Activated B cell treated with CpG ODN at 0.5 μM for 24 hours (primary cell): ENCODE data around the gene CASQ1. TPM values are rescaled to one million over a fixed set of nuclear protein-coding genes. Genes with fewer than 3 reads are reported as not detected.

Source experiments
- ATAC-seq: fragments of 200-7000 bp; cut with Tn5 transposase; one replicate; pipeline ENCODE4 v1.10.0; 2021; ENCODE audit warnings: low read depth, mild to moderate bottlenecking, moderate library complexity
- CTCF ChIA-PET: fragments of 350-600 bp; sonication (Branson Sonifier 250); formaldehyde crosslinking; loops from one replicate; lab custom pipeline; 2021; ENCODE audit warnings: antibody characterized with exemption; lab: Charles Lee
- POLR2A ChIA-PET: fragments of 350-600 bp; sonication (Branson Sonifier 250); formaldehyde crosslinking; loops from one replicate; lab custom pipeline; 2021; ENCODE audit warnings: antibody characterized with exemption; lab: Charles Lee
- DNase-seq: peaks from one replicate; pipeline ENCODE4 v3.0.0; 2022
- H3K27ac Mint-ChIP-seq: one replicate; pipeline ENCODE4 v1.8.0; 2020; ENCODE audit warnings: mixed read lengths
- H3K27me3 Mint-ChIP-seq: one replicate; pipeline ENCODE4 v1.8.0; 2021; ENCODE audit warnings: mixed read lengths
- H3K36me3 Mint-ChIP-seq: one replicate; pipeline ENCODE4 v1.8.0; 2021; ENCODE audit warnings: low read depth, mixed read lengths
- H3K4me1 Mint-ChIP-seq: one replicate; pipeline ENCODE4 v1.8.0; 2021; ENCODE audit warnings: mixed read lengths
- H3K4me3 Mint-ChIP-seq: one replicate; pipeline ENCODE4 v1.8.0; 2020; ENCODE audit warnings: mild to moderate bottlenecking, mixed read lengths
- H3K9me3 Mint-ChIP-seq: one replicate; pipeline ENCODE4 v1.8.0; 2020; ENCODE audit warnings: mixed read lengths
- intact Hi-C: fragments of 100-400 bp; cut with micrococcal nuclease; formaldehyde crosslinking; loops from one replicate; pipeline ENCODE4 v1.15.1; 2024
- total RNA-seq: library from RNA; stranded (reverse); gene quantifications from 2 replicates; pipeline ENCODE4 v1.2.3, GENCODE V29; 2022
- TF ChIP-seq, protein P1 (sequence below): fragments of 200-600 bp; IDR thresholded peaks from one replicate; pipeline ENCODE4 v1.8.0; 2022; ENCODE audit warnings: antibody characterized with exemption, mild to moderate bottlenecking

CASQ1 gene
- total RNA-seq, 1 donor from 2014 or later = not detected

DNA sequence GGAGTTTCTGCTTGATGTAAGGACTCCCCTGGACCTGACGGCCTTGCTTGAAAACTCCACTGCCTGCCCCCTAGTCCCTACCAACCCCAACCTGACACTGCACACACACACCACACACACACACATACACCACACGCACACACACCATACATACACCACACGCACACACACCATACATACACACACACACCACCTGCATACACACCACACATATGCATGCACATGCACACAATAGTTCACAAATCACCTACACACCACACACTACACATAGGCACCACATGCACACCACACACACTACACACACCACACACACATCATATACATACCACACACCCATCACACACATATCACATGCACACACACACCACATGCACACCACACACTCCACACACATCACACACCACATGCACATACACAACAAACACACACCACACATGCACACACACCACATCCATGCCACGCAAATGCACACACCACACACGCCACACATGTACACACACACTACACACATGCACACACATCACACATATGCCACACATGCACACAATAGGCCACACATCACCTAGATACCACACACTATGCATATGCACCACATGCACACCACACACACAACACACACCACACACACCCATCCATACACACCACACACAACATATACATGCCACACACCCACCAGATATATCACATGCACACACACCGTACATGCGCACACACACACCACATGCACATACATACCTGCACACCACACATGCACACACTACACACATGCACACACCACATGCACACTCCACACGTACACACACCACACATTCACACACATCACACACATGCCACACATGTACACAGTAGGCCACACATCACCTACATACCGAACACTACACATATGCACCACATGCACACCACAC lies 3.7 kb downstream of the CASQ1 start:
- H3K9me3 Mint-ChIP-seq = no peaks in the 10 kb centered on the region

DNA sequence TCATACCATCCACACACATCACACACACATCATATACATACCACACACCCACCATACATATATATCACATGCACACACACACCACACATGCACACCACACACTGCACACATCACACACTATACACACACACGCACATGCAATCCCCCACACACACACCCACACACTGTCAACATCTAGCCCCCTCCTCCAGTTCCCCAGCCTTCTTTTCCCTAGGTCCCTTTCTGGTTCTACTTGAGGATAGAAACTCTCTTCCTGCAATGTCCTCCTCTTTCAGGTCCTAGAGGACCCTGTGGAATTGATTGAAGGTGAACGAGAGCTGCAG lies 4.3 kb downstream of the CASQ1 start:
- Mint-ChIP-seq H3K4me3 (no peak overlapping the region), H3K9me3 (no peaks in the 10 kb centered on the region), H3K36me3 (no peaks in the 10 kb centered on the region), H3K27me3 (no peaks in the 10 kb centered on the region), H3K4me1 (peaks cover 3% of the 10 kb centered on the region), H3K27ac (no peak overlapping the region)
- POLR2A ChIA-PET = no interaction called here
- no peak for ATAC-seq
- intact Hi-C loops = loop anchor here (2.0 to 10.0 kb wide), 2 partner anchors 94 to 410 kb away; no protein-coding TSS in a partner anchor
- CTCF ChIA-PET = interaction anchor here (1.9 to 2.1 kb wide), 2 partner anchors 57 to 97 kb away, joined by 10 to 11 read pairs; no protein-coding TSS in a partner anchor
- DNase-seq = no peak
- TF ChIP-seq, protein P1, sequence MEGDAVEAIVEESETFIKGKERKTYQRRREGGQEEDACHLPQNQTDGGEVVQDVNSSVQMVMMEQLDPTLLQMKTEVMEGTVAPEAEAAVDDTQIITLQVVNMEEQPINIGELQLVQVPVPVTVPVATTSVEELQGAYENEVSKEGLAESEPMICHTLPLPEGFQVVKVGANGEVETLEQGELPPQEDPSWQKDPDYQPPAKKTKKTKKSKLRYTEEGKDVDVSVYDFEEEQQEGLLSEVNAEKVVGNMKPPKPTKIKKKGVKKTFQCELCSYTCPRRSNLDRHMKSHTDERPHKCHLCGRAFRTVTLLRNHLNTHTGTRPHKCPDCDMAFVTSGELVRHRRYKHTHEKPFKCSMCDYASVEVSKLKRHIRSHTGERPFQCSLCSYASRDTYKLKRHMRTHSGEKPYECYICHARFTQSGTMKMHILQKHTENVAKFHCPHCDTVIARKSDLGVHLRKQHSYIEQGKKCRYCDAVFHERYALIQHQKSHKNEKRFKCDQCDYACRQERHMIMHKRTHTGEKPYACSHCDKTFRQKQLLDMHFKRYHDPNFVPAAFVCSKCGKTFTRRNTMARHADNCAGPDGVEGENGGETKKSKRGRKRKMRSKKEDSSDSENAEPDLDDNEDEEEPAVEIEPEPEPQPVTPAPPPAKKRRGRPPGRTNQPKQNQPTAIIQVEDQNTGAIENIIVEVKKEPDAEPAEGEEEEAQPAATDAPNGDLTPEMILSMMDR = no peak

More for the DNA sequence above, 3.7 kb downstream of the CASQ1 start:
- POLR2A ChIA-PET = interaction anchor here (0.6 to 1.6 kb wide), 6 partner anchors 10 to 130 kb away, joined by 3 to 9 read pairs (median 4); partner anchors contain the start of gene DCAF8
- TF ChIP-seq, protein P1 = no peak
- CTCF ChIA-PET = interaction anchor here (0.6 to 6.1 kb wide), 31 partner anchors 8 to 222 kb away, joined by 3 to 109 read pairs (median 4); partner anchors contain the start of genes DCAF8, PEA15 and PEX19
- Mint-ChIP-seq H3K4me1 (peaks cover 3% of the 10 kb centered on the region), H3K4me3 (no peak overlapping the region), H3K36me3 (no peaks in the 10 kb centered on the region), H3K27ac (no peak overlapping the region), H3K27me3 (no peaks in the 10 kb centered on the region)
- DNase-seq = no peak
- intact Hi-C loops = loop anchor here (1.0 to 10.0 kb wide), 6 partner anchors 25 to 411 kb away; no protein-coding TSS in a partner anchor
- ATAC-seq = no peak

DNA sequence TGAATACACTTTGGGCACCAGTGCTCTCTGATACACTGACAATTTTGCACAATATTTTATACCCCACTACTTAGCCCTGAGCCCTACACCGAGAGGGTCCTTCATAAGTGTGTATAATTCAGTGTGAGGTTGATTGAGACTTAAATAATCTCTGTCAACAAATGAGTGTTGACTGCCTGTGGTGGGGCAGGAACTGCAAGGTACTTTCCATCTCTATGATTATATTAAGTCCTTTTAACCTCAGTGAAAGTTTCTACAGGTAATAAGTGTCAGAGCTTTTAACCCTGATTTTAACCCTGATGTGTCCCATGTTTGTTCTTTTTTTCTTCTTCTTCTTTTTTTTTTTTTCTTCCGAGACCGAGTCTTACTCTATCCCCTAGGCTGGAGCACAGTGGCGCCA lies 5.8 kb downstream of the CASQ1 start:
- ATAC-seq = no peak
- no peaks in the 10 kb centered on the region for H3K36me3 Mint-ChIP-seq
- H3K4me1 Mint-ChIP-seq = peaks cover 7% of the 10 kb centered on the region
- intact Hi-C loops = loop anchor here (10.0 kb wide), 1 partner anchor 409 kb away; no protein-coding TSS in a partner anchor
- H3K9me3 Mint-ChIP-seq = no peaks in the 10 kb centered on the region
- no peaks in the 10 kb centered on the region for H3K27me3 Mint-ChIP-seq
- CTCF ChIA-PET = interaction anchor here (1.9 to 2.1 kb wide), 2 partner anchors 55 to 95 kb away, joined by 10 to 11 read pairs; no protein-coding TSS in a partner anchor
- H3K4me3 Mint-ChIP-seq = no peak overlapping the region
- POLR2A ChIA-PET = no interaction called here
- TF ChIP-seq, protein P1 = no peak
- DNase-seq = no peak
- H3K27ac Mint-ChIP-seq = peak overlapping the region; percentile 21

DNA sequence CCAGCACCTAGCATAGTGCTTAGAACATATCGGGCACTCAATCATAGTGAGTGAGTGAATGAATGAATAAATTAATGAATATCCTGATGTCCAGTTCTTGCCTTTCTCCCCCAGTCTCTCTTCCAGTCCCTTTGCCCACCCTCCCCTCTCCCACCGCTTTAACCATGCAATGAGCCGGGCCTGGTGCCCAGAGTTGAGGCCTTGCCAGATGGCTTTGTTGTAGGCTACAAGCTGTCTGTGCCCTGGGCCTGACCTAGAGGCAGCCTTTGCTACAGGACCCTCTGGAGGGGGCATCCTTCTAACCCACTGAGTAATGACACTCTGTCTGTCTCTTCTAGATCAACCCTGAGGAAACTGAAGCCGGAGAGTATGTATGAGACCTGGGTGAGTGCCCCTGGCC lies 6.9 kb downstream of the CASQ1 start:
- ATAC-seq (no peak), DNase-seq (no peak)
- no peaks in the 10 kb centered on the region for H3K9me3 Mint-ChIP-seq
- ChIA-PET CTCF (interaction anchor here (6.3 kb wide), 1 partner anchor 94 kb away, joined by 39 read pairs; no protein-coding TSS in a partner anchor), POLR2A (no interaction called here)
- no peaks in the 10 kb centered on the region for H3K36me3 Mint-ChIP-seq
- TF ChIP-seq, protein P1 = no peak
- H3K4me1 Mint-ChIP-seq = peaks cover 7% of the 10 kb centered on the region
- no peaks in the 10 kb centered on the region for H3K27me3 Mint-ChIP-seq
- no peak overlapping the region for H3K27ac Mint-ChIP-seq
- intact Hi-C loops = loop anchor here (10.0 kb wide), 1 partner anchor 408 kb away; no protein-coding TSS in a partner anchor
- H3K4me3 Mint-ChIP-seq = no peak overlapping the region

DNA sequence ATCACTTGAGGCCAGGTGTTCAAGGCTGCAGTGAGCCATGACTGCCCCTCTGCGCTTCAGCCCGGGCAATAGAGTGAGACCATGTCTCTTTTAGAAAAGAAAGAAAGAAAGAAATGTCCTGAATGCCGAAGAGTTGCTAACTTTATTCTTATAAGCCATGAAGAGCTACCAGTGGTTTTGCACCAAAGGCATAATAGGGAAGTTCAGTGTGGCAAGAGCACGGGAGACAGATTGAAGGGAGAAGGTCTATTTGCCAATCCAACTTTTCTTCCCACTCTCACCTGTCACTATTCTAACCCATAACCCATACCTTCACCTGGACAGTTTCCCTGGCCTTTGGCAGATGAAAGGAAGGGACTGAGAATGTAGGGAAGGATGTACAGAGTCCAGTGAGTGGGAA lies 10.4 kb downstream of the CASQ1 start:
- no peaks in the 10 kb centered on the region for H3K27me3 Mint-ChIP-seq
- H3K27ac Mint-ChIP-seq = no peak overlapping the region
- TF ChIP-seq, protein P1 = no peak
- H3K4me3 Mint-ChIP-seq = no peak overlapping the region
- CTCF ChIA-PET = interaction anchor here (1.6 to 6.3 kb wide), 3 partner anchors 8 to 91 kb away, joined by 10 to 39 read pairs (median 13); no protein-coding TSS in a partner anchor
- no peaks in the 10 kb centered on the region for H3K9me3 Mint-ChIP-seq
- no peaks in the 10 kb centered on the region for H3K36me3 Mint-ChIP-seq
- no peak for ATAC-seq
- DNase-seq = no peak
- intact Hi-C loops = loop anchor here (5.0 to 10.0 kb wide), 2 partner anchors 278 to 1504 kb away; partner anchors contain the start of gene FCRLA
- H3K4me1 Mint-ChIP-seq = peaks cover 30% of the 10 kb centered on the region
- POLR2A ChIA-PET = no interaction called here
